Lung (tissue), 12 donors: ENCODE data around the gene AKT1. TPM values are rescaled to one million over a fixed set of nuclear protein-coding genes. Genes with fewer than 3 reads are reported as not detected.

Experiments used
- ATAC-seq: fragments of 200-7000 bp; cut with Tn5 transposase; one replicate; pipeline ENCODE4 v1.9.1; 2020; ENCODE audit warnings: moderate number of reproducible peaks; ENCODE audit not compliant: insufficient read depth, low FRiP score
- DNase-seq, 3 donors: peaks; one replicate each; pipeline ENCODE4 v3.0.0-alpha.2; 2013 to 2017
- H3K27ac ChIP-seq, 2 donors: one replicate each; pipeline ENCODE4 v1.5.1; 2013; ENCODE audit warnings: mild to moderate bottlenecking in 2 of 2, moderate library complexity in 2 of 2, control low read depth in 1 of 2, inconsistent platforms in 1 of 2, low read depth in 1 of 2, low read length in 1 of 2
- H3K27me3 ChIP-seq, 3 donors: one replicate each; pipeline ENCODE4 v1.5.1; 2013; ENCODE audit warnings: low read length in 2 of 3; ENCODE audit not compliant: control insufficient read depth in 3 of 3, insufficient read depth in 3 of 3
- H3K36me3 ChIP-seq, 4 donors: one replicate each; pipeline ENCODE4 v1.5.1; 2013; ENCODE audit warnings: low read length in 4 of 4, mild to moderate bottlenecking in 1 of 4, moderate library complexity in 1 of 4; ENCODE audit not compliant: control insufficient read depth in 4 of 4, insufficient read depth in 4 of 4
- H3K4me1 ChIP-seq, 5 donors: one replicate each; pipeline ENCODE4 v1.5.1; 2013; ENCODE audit warnings: low read length in 5 of 5, mild to moderate bottlenecking in 2 of 5, moderate library complexity in 1 of 5; ENCODE audit not compliant: control insufficient read depth in 5 of 5, insufficient read depth in 5 of 5
- H3K4me3 ChIP-seq: one replicate; pipeline ENCODE4 v1.5.1; 2013; ENCODE audit warnings: mild to moderate bottlenecking, control low read depth, moderate library complexity
- H3K9ac ChIP-seq, 2 donors: one replicate each; pipeline ENCODE4 v1.5.1; 2013; ENCODE audit warnings: low read length in 2 of 2, control low read depth in 1 of 2; ENCODE audit not compliant: insufficient read depth in 1 of 2
- H3K9me3 ChIP-seq, 4 donors: one replicate each; pipeline ENCODE4 v1.5.1; 2013; ENCODE audit warnings: low read length in 3 of 4, mild to moderate bottlenecking in 1 of 4, moderate library complexity in 1 of 4; ENCODE audit not compliant: control insufficient read depth in 4 of 4, insufficient read depth in 3 of 4
- CTCF ChIP-seq: IDR thresholded peaks from 2 replicates; pipeline ENCODE4 v1.5.1; 2012; ENCODE audit warnings: mild to moderate bottlenecking; ENCODE audit errors: control extremely low read depth, extremely low read depth
- WGBS, 2 donors: extraction: QIAGEN DNeasy Blood & Tissue Kit; methylation state at CpG; one replicate each; pipeline ENCODE4 v1.1.7; 2013; 5-methylcytosine and 5-hydroxymethylcytosine counted together
- polyA plus RNA-seq, 2 donors: library from polyadenylated mRNA; stranded (reverse); fragments of 200-250 nt; gene quantifications; one replicate each; pipeline ENCODE4 v1.2.1, GENCODE V29; 2013
- total RNA-seq, 2 donors: library from RNA; depleted of rRNA in 1 of 2; stranded (reverse); fragments of >200 nt in 1 of 2; gene quantifications; one replicate each; pipeline ENCODE4 v1.2.1, GENCODE V29; 2014 to 2021
- donor health status: control.
- donor health status: control.
- donor health status: Bipolar disorder and iron deficiency.
- donor health status: healthy.
- donor health status: DM: yes; HTN: yes; CAD: no.

AKT1 gene
- total and polyA plus RNA-seq, 4 donors = 142 to 224 (median 160) TPM

- no peak overlapping the region for H3K4me3 ChIP-seq
- no peak overlapping the region for H3K9ac ChIP-seq
- DNase-seq (no peak), ATAC-seq (no peak)
- TF ChIP-seq CTCF = no peak
- 89 to 91% methylated on average over 28 of the region's 28 CpGs for WGBS, 2 donors
- H3K27ac ChIP-seq = no peak overlapping the region
- peaks cover 0 to 36% (median 24%) of the 10 kb centered on the region in 5 donors for H3K4me1 ChIP-seq
- H3K27me3 ChIP-seq = no peaks in the 10 kb centered on the region
- H3K9me3 ChIP-seq = no peaks in the 10 kb centered on the region
- H3K36me3 ChIP-seq = peaks cover 0 to 4% (median 2%) of the 10 kb centered on the region in 4 donors
Measured at GRCh38 chr14:104743461-104744380, 51.8 kb downstream of the AKT1 start.

- DNase-seq (no peak), ATAC-seq (no peak)
- Histone ChIP-seq H3K27me3 (no peaks in the 10 kb centered on the region), H3K27ac (no peak overlapping the region), H3K4me1 (peaks cover 0 to 27% (median 22%) of the 10 kb centered on the region in 5 donors), H3K4me3 (no peak overlapping the region), H3K9ac (no peak overlapping the region), H3K9me3 (no peaks in the 10 kb centered on the region), H3K36me3 (peaks cover 0 to 4% (median 2%) of the 10 kb centered on the region in 4 donors)
- TF ChIP-seq CTCF = no peak
- 92 to 93% methylated on average over 32 of the region's 32 CpGs for WGBS, 2 donors
Measured at GRCh38 chr14:104742586-104743455, 52.7 kb downstream of the AKT1 start.

GRCh38 chr14:104741803-104742251, 53.7 kb downstream of the AKT1 start:
- no peak for ATAC-seq
- peaks cover 0 to 4% (median 2%) of the 10 kb centered on the region in 4 donors for H3K36me3 ChIP-seq
- peaks cover 0 to 17% (median 13%) of the 10 kb centered on the region in 5 donors for H3K4me1 ChIP-seq
- H3K27ac ChIP-seq = no peak overlapping the region
- H3K27me3 ChIP-seq = no peaks in the 10 kb centered on the region
- DNase-seq = no peak
- H3K4me3 ChIP-seq = no peak overlapping the region
- no peaks in the 10 kb centered on the region for H3K9me3 ChIP-seq
- TF ChIP-seq CTCF = no peak
- no peak overlapping the region for H3K9ac ChIP-seq
- 90% methylated on average over 23 of the region's 23 CpGs for WGBS, 2 donors
